ENCODE results near the gene CASS4.

The CASS4 gene

DNA sequence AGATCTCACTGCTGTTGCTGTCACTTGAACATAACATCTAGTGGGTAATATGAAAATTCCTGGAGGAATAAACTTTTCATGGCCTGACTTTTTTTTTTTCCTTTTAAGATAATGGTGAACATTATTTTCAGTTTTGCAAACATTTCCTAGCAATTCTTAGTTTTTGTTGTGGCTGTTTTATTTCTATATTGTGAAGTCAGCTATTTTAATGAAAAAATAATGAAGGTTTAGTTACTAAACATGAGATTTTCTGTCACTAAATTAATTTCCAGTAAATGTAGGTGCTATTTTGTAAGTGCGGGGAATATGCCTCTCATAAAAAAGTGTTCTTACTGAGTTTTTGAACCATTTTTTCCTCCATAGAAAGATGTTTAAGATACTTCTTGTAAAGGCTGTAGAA is 89.1 kb downstream of the CASS4 start:
- DNase-seq (ENCODE audit: extremely low read depth in 1 of 2, low read depth in 1 of 2) = no peak

- DNase-seq (ENCODE audit: extremely low read depth in 1 of 2, low read depth in 1 of 2) = no peak
Observed at GRCh38 chr20:56503916-56504315, 91.9 kb downstream of the CASS4 start.

- no peak for DNase-seq (ENCODE audit: extremely low read depth in 1 of 2, low read depth in 1 of 2)
Observed at GRCh38 chr20:56504373-56505005, 92.4 kb downstream of the CASS4 start.

DNA sequence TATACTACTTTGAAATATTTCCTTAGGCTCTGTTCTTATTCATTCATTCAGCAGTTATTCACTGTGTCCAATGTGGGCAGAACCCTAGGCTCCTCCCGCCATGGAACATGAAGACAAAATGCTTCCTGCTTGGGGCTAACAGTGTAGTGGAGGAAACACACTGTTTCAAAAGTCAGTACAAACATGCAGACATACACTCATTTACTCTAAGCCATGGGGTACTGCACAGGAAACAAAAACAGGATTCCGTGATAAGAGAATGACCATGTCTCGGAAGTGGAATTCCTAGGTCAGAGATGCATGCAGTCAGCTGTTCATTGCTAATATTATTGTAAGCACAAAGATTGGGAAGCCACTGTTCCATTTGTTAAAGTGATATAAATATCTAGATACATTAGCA is 94.0 kb downstream of the CASS4 start:
- DNase-seq (ENCODE audit: extremely low read depth in 1 of 2, low read depth in 1 of 2) = no peak

Measured in activated CD8-positive, alpha-beta memory T cell treated with anti-CD3 and anti-CD28 coated beads for 1 hour (primary cell).